Suppressor macrophage (primary cell): ENCODE measurements around the gene PPIG.
"Not testable (repeated sequence)": the region's sequence is repeated elsewhere in the genome, so short reads cannot be mapped to it uniquely, and the experiment has no call there.

Experiments
- DNase-seq, 4 experiments: peaks; one replicate each; pipeline ENCODE4 v3.0.0-alpha.2; 2020 to 2022
- total RNA-seq, 17 experiments: gene quantifications; one replicate each; lab custom pipeline; 2026; ENCODE audit warnings: mixed read lengths in 6 of 17, inconsistent platforms in 3 of 17; lab: John Stamatoyannopoulos, UW

The PPIG gene
- total RNA-seq: 19.4 to 102 (median 46.3) reads per million in 17 experiments

DNA sequence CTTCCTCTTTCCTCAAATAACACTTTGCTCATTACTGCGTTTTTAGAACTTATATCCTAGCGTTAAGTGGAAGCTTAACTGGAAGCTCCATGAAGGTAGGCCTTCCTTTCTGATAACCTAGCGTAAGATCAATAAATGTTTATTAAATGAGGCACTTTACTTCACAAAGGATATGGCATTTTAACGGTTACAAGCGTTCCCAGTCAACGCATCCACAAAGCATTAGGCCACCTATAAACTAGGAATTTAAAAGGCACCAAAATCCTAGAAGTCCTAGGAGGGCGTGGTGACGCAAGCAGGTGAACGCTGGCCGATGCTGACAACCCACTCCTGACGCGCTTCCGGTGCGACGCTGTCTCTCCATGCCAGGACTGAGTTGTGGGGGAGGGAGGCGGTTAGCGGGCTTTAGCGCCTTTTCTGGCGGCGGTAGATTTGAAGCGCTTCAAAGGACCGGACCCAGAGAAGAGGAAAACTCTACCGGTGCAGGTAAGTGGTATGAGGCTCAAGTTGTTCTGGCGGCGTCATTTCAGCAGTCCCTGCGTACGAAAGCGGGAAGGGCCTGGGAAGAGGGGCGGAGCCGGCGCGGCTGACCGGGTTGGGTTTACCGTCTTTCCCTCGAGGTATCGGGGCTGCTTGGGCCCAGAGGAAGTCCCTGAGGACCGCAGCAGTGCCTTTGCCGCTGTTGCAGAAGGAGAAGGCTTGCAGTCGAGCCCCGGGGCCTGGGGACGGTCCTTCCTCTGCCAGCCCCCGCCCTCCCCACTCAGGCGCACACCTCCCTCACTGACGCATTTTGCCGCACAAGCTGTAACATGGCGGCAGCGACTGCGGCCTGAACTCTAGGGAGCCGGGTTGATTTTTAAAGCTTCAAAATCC, at the start of gene PPIG:
TSS of gene PPIG (plus strand) at position 347 of the 873 bp plus-strand sequence. CDS start 19,691 bp downstream, outside the sequence.
- DNase-seq: peak; percentile 92 to 95 (median 95)

DNA sequence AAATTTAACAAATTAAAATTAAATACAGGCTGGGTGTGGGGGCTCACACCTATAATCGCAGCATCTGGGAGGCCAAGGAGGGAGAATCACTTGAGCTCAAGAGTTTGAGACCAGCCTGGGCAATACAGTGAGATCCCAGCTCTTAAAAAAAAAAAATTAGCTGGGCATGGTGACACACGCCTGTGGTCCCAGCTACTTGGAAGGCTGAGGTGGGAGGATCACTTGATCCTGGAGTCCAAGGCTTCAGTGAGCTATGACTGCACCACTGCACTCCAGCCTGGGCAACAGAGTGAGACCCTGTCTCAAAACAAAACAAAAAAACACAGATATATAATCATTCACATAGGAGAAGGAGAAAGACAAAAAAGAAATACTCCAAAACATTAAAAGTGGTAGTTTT, 44.7 kb upstream of the PPIG start:
- not testable (repeated sequence) for DNase-seq

DNA sequence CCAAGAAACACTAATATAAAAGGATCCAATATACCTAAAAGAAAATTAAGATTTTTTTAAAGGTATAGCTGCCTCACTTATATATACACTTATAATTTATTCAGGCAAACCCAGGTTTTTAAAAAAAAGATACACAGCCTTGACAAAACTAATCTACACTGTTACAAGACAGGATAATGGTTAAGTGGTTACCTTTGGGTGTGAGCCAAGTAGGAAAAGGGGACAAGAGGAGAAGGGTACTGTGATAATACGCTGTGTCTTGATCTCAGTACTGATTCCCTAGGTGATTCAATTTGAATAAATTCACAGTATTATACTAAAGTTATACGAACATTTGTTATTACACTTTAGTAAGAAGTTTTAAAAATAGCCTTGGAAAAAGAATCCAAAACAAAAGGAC, 44.0 kb upstream of the PPIG start:
- DNase-seq: no peak

DNA sequence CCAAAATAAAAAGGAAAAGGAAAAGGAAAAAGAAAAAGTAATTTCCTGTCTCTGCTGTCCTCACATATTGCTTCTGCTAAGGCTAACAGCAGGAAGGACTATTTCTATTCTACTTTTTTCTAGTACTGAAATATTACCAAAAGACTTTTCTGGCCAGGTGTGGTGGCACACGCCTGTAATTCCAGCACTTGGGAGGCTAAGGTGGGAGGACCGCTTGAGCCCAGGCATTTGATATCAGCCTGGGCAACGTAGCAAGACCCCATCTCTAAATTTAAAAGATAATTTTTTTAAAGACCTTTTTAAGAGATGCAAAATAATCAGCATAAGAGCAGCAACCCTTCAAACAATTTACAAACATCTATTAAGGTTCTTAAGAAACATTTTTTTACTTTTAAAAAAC, 41.7 kb upstream of the PPIG start:
- DNase-seq: no peak

DNA sequence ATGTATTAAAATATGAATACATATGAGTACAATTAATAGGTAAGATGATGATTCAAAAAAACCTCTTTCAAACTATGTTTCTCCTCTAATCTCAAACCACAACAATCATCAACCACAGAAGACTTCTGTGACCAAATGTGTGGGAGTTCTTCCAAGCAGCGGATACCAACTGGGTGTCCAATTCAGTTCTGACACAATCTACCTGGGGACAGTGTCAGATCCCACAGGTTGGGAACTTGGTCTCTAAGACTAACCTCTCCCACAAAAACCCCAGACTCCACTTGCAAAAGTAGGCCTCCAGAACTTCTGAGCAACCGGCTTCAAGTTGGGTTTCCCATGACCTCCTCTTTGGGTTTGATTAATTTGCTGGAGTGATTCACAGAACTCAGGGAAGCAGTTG, 37.4 kb upstream of the PPIG start:
- no peak for DNase-seq

DNA sequence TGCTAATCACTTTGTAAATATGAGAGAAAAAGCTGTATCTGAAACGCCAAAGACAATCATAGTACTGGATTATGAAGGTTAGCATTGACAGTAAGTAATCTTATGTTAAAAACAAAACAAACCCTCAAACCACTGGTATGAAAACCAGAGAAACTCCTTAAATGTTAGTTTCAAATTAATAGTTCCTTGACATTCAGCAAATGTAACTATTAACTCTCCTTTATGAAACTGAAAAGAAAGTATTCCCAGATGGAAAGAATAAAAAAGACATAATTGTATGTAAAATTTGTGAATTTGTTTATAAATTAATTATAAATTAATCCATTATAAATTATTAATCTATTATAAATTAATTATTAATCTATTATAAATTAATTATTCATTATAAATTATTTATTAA, 22.8 kb upstream of the PPIG start:
- DNase-seq: no peak

DNA sequence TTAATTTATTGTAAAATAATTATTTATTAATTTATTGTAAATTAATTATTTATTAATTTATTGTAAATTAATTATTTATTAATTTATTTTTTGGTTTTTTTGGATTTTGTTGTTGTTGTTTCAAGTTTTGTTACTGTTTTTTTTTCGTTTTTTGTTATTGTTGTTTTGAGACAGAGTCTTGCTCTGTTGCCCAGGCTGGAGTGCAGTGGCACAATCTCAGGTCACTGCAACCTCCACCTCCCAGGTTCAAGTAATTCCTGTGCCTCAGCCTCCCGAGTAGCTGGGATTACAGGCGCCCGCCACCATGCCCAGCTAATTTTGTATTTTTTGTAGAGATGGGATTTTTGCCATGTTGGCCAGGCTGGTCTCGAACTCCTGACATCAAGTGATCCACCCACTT, 22.1 kb upstream of the PPIG start:
- DNase-seq: not testable (repeated sequence)

DNA sequence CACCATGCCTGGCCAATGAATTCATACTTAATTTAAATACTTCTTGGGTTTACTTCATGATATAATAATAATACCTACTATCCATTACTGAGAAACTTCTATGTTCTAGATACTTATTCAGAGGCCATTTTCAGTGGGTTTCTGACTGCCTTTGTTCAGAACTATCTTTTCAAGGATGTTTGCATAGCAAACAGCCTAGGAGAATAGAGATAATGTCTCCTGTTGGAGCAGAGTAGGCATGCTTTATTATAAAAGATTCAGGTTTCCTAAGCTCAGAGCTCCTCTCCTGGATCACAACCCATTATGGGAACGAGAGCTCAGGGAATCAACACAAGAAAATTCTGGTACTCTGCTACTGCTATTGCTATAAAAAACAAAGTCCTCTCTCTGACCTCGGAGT, 21.6 kb upstream of the PPIG start:
- DNase-seq: no peak

DNA sequence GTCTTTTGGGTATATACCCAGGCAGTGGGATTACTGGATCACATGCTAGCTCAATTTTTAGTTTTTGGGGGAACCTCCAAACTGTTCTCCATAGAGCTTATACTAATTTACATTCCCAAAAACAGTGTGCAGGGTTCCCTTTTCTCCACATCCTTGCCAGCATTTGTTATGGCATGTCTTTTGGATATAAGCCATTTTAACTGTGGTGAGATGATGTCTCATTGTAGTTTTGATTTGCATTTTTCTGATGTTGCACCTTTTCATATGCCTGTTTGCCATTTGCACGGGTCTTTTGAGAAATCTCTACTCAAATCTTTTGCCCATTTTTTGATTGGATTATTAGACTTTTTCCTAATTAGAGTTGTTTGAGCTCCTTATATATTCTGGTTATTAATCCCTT, 18.5 kb upstream of the PPIG start:
- DNase-seq: no peak

DNA sequence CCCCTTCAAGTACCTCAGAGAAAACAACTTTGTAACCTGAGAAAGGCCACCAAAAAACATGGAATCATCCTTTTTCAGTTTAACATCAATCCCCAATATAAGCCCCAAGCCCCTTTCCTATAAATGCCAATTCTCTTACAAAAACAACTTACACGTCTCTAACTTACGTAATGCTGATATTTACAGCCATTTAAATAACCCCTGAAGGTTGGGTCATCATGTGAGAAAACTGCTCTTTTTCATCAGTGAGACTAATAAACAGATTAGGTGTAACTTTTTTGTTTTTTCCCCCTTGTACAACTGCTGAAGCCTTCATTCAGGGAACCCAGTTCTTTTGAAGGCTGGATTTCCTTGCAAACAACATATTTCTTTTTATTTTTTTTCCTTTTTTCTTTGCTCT, 14.2 kb upstream of the PPIG start:
- DNase-seq: no peak

DNA sequence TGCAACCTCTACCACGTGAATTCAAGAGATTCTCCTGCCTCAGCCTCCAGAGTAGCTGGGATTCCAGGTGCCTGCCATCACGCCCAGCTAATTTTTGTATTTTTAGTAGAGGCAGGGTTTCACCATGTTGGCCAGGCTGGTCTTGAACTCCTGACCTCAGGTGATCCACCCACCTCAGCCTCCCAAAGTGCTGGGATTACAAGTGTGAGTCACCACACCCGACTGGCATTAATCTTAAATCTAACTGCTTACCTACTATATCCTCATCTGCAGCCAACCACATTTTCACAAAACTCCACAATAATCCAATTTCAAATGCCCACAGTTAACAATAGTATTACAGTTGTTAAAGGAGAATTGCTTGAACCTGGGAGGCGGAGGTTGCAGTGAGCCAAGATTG, 13.4 kb upstream of the PPIG start:
- DNase-seq: not testable (repeated sequence)

DNA sequence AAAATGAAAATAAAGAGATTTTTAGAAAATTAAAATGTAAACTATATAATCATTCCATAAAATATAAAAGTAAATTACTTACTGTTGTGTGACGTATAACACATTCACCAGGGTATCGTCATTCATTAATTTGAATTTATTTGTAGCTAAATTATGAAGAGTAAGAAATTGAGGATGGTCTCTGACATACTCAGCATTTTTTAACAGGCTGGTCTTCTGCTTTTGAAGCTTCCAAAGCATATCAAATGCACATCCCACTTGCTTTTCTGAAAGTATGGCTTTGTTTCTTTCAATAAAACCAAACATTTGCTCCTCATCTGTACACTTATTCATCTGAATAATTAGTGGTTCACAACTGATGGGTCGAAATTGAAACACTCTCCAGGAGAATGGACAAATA, 12.6 kb upstream of the PPIG start:
- DNase-seq: no peak

DNA sequence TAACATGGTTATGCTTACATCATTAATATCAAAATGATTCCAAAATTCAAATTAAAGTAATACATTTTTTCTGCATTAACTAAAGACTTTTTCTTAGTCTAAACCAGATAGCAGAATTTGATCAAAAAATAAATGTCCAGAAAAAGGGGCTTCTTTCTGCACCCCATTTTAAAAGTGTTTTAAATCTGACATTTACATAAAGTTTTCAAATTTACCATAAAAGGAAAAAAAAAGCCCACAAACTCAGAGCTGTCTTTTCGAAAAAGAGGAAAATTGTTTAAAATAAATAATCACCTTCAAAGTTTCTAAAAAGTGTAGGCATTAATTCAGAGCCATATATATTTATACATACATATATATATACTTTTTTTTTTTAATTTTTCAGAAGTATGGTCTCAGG, 12.0 kb upstream of the PPIG start:
- no peak for DNase-seq

DNA sequence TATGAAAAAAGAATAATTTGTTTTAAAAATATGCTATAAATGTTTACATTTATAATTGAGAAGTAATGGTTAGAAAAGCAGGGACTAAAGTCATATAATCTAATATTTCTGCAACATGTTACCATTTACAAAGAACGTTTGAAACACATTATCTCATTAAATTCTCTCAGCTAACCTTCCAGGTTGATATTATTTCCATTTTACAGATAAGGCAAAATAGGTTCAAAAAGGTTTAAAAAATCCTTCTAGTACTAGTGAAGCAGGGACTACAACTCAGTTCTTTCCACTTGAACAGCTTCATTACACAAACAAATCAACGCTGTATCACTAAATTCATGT, 11.4 kb upstream of the PPIG start:
- DNase-seq: no peak

DNA sequence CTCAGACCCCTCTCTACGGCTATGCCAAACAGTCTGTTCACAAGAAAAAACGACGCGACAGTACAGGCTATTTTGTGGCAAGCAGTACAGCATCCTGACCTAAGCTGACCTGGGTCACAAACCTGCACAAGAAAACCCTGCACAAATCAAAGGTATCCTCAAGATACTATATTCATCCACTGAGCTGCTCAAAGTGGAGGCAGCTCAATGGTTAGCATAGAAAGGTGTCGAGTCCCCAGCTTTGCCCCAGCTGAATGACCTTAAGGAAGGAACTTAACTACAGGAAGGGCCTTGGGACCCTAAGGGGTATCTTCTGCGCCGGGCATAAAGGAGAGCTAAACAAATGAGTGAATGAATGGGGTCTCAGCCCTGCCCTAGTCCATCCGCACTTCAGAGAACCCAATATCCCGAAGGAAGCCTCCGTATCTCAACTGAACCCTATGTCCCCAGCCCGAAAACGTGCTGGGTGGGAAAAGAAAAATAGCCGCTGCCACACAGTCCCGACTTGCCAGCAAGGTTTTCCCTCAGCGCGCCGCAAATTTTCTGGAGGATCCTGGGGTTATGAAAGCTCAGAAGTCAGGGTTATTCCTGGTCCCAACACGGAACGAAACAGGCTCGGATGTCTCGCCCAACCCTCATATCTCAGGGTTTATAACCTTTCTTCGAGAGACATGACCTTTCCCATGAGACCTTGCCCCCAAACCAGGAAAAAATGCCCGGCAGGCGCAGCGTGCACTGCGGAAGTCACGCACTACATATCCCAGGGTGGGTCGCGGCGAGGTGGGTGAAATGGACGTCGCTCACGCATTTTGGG, 10.8 kb upstream of the PPIG start, which contains the start of gene FASTKD1:
TSS of gene FASTKD1 (minus strand) at position 706 of the 814 bp plus-strand sequence. CDS start 1,836 bp downstream, outside the sequence.
- peak; percentile 94 to 97 (median 96) for DNase-seq

DNA sequence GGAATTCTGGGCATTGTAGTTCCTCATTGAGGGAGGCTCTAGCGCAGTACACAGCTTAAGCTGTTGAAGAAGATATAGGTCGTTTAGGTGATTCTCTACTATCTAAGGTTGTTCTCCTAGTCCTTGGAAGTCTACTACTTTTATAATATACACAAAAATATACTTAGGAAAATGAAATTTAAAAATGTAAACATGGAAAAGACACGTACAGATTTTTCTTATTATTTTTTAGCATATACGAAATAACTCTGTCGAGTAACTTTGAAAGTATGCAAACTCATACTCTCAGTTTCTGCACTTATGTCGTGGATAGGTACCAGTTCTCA, 10.2 kb upstream of the PPIG start:
- no peak for DNase-seq

DNA sequence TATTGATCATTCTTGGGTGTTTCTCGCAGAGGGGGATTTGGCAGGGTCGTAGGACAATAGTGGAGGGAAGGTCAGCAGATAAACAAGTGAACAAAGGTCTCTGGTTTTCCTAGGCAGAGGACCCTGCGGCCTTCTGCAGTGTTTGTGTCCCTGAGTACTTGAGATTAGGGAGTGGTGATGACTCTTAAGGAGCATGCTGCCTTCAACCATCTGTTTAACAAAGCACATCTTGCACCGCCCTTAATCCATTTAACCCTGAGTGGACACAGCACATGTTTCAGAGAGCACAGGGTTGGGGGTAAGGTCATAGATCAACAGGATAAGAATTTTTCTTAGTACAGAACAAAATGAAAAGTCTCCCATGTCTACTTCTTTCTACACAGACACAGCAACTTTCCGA, 9.6 kb upstream of the PPIG start:
- not testable (repeated sequence) for DNase-seq

DNA sequence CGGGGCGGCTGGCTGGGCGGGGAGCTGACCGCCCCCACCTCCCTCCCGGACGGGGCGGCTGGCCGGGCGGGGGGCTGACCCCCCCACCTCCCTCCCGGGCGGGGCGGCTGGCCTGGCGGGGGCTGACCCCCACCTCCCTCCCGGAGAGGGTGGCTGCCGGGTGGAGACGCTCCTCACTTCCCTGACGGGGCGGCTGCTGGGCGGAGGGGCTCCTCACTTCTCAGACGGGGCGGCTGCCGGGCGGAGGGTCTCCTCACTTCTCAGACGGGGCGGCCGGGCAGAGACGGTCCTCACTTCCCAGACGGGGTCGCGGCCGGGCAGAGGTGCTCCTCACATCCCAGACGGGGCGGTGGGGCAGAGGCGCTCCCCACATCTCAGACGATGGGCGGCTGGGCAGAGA, 8.9 kb upstream of the PPIG start:
- DNase-seq: not testable (repeated sequence)

DNA sequence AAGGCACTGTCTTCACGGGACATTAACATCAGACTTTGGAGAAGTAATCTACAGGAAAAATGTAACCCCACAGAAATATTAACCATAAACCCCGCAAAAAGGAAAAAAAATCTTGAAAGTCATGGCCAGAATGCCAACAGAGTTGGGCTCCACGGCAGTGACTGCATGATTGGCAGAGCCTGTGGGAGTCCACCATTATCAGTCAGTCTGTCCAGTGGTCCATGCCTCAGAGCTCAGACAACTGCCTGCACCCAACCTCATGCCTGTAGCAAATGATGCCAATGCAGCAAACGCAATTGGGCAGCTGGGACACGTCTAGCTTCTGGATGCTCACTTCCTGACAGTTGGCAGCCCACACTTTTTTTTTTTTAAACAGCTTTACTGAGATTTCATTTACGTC, 5.1 kb upstream of the PPIG start:
- no peak for DNase-seq

DNA sequence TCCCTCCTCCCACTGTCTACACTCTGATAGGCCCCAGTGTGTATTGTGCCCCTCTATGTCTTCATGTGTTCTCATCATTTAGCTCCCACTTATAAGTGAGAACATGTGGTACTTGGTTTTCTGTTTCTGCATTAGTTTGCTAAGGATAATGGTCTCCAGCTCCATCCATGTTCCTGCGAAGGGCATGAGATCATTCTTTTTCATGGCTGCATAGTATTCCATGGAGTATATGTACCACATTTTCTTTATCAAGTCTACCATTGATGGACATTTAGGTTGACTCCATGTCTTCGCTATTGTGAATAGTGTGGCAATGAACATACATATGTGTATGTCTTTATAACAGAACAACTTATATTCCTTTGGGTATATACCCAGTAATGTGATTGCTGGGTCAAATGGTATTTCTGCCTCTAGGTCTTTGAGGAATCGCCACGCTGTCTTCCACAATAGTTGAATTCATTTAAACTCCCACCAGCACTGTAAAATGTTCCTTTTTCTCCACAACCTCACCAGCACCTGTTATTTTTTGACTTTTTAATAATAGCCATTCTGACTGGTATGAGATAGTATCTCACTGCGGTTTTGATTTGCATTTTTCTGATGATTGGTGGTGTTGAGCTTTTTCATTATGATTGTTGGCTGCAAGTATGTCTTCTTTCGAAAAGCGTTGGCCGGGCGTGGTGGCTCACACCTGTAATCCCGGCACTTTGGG, 1.4 kb upstream of the PPIG start:
- not testable (repeated sequence) for DNase-seq

DNA sequence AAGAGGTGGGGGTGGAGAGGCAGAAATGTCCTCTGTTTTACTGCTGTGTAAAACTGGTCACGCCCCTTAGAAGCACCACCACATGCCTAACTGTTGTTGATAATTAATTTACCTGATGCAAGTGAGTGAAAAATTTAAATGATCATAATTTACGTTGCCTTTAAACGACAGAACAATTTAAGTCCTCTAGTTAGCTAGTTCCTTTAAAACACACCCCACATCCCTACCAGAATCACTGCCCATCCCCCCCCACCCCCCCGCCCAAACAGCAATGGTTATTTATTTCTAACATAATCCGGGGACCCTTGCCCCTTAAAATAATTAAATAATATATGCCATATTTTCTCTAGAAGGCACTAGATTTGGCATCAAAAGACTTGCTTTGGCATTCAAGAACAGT, 633 bp upstream of the PPIG start:
- no peak for DNase-seq

DNA sequence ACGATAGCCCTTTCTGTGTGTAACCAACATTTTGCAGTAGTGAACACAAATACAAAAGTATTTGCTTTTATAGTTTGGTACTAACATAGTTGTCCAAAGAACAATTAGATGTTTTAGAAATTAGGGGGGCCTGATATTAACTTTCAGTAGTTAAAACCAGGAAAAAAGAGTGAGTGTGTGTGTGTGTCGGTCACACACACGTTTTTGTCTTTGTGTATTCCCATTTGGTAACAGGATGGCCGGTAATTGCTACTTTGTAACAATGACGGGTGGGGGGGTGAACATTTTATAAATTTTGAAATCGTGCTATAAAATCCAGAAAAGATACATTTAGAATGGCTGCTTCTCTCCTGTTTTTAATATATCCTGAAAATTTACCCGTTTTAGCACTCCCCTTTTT, 1.5 kb downstream of the PPIG start:
- DNase-seq: no peak

DNA sequence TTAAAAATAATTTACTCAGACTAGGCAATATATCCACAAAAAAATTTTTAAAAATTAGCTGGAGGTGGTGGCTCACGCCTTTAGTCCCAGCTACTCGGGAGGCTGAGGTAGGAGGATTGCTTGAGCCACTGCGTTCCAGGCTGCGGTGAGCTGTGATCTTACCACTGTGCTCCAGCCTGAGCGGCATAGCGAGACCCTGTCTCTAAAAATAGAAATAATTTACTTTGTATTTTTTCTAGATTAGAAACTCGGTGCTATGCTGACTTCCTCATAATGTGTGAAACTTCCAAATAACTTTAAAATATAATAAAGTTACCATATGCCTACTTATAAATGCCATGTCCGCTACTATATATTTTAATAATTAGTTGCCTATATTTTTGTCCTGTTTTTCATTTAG, 6.7 kb downstream of the PPIG start:
- DNase-seq: no peak
